WTC11 (cell line): ENCODE results near the gene MGRN1.

Source experiments
- ATF6 ChIP-seq: sonication (generic); formaldehyde crosslinking; IDR thresholded peaks from 2 replicates; pipeline ENCODE4 v1.8.1; 2023; ENCODE audit warnings: mild to moderate bottlenecking, missing genetic modification reagents
- CTCF ChIP-seq: fragments of 200-600 bp; IDR thresholded peaks from 2 replicates; pipeline ENCODE4 v1.8.0; 2022; ENCODE audit warnings: antibody characterized with exemption

- TF ChIP-seq CTCF (no peak), ATF6 (CRISPR knock-in tag) (no peak)
Observed at GRCh38 chr16:4593086-4593485, 31.5 kb upstream of the MGRN1 start.
